Measurements from ENCODE around the gene ENTR1. TPM values are rescaled to one million over a fixed set of nuclear protein-coding genes. Genes with fewer than 3 reads are reported as not detected.

ENTR1 gene
- polyA plus RNA-seq, 1 donor from 2014 or later, result 63.7 TPM

GRCh38 chr9:136371533-136371880 is 38.9 kb downstream of the ENTR1 start:
- Histone ChIP-seq H3K36me3 (ENCODE audit: insufficient read depth, low read length) (no peaks in the 10 kb centered on the region), H3K79me2 (replicated peaks; ENCODE audit: insufficient read depth, low read length) (no peaks in the 10 kb centered on the region)
- TF ChIP-seq TAF1 (IDR thresholded peaks at IDR 0.05; ENCODE audit: low read depth) (no peak), MXI1 (conservative IDR thresholded peaks at IDR 0.05; ENCODE audit: poor library complexity, severe bottlenecking) (no peak)

GRCh38 chr9:136370687-136371532 is 39.5 kb downstream of the ENTR1 start:
- H3K9me3 ChIP-seq (ENCODE audit: low read length), result no peaks in the 10 kb centered on the region
- TF ChIP-seq EZH2 (IDR thresholded peaks at IDR 0.05; ENCODE audit: borderline replicate concordance, insufficient read depth, low read length, poor library complexity, severe bottlenecking), result no peak
- no peak for TF ChIP-seq CTCF (IDR thresholded peaks at IDR 0.05; ENCODE audit: poor library complexity, severe bottlenecking)
- no peak for TF ChIP-seq SMC3 (conservative IDR thresholded peaks at IDR 0.05; ENCODE audit: poor library complexity)
- H3K36me3 ChIP-seq (ENCODE audit: insufficient read depth, low read length), result no peaks in the 10 kb centered on the region
- no peaks in the 10 kb centered on the region for H4K20me1 ChIP-seq (ENCODE audit: insufficient read depth)
- H3K27me3 ChIP-seq (ENCODE audit: insufficient read depth, low read depth, low read length), result no peaks in the 10 kb centered on the region
- H3K4me2 ChIP-seq (ENCODE audit: low read length), result no peak overlapping the region
- H3K9me2 ChIP-seq (ENCODE audit: insufficient read depth, low read length), result no peaks in the 10 kb centered on the region
- no peaks in the 10 kb centered on the region for H3K79me2 ChIP-seq (replicated peaks; ENCODE audit: insufficient read depth, low read length)
- H2AFZ ChIP-seq (ENCODE audit: low read depth, low read length), result no peak overlapping the region
- H3F3A ChIP-seq (ENCODE audit: insufficient read depth, low read length, poor library complexity, severe bottlenecking), result no peaks in the 10 kb centered on the region
- H3K27ac ChIP-seq (ENCODE audit: low read length), result no peak overlapping the region
- H3K4me3 ChIP-seq (ENCODE audit: low read length), result no peak overlapping the region
- no peak overlapping the region for H3K9ac ChIP-seq (ENCODE audit: low read length)

More at GRCh38 chr9:136371533-136371880, 38.9 kb downstream of the ENTR1 start:
- no peaks in the 10 kb centered on the region for H3K9me3 ChIP-seq (ENCODE audit: low read length)
- no peak overlapping the region for H2AFZ ChIP-seq (ENCODE audit: low read depth, low read length)
- H4K20me1 ChIP-seq (ENCODE audit: insufficient read depth), result no peaks in the 10 kb centered on the region
- no peaks in the 10 kb centered on the region for H3K27me3 ChIP-seq (ENCODE audit: insufficient read depth, low read depth, low read length)
- no peak overlapping the region for H3K27ac ChIP-seq (ENCODE audit: low read length)
- no peak overlapping the region for H3K4me2 ChIP-seq (ENCODE audit: low read length)
- no peaks in the 10 kb centered on the region for H3F3A ChIP-seq (ENCODE audit: insufficient read depth, low read length, poor library complexity, severe bottlenecking)
- no peak overlapping the region for H3K9ac ChIP-seq (ENCODE audit: low read length)
- H3K9me2 ChIP-seq (ENCODE audit: insufficient read depth, low read length), result no peaks in the 10 kb centered on the region
- H3K4me3 ChIP-seq (ENCODE audit: low read length), result no peak overlapping the region

- no peak overlapping the region for H2AFZ ChIP-seq (ENCODE audit: low read depth, low read length)
- H3K27ac ChIP-seq (ENCODE audit: low read length), result no peak overlapping the region
- H3K4me2 ChIP-seq (ENCODE audit: low read length), result no peak overlapping the region
- TF ChIP-seq EZH2 (IDR thresholded peaks at IDR 0.05; ENCODE audit: borderline replicate concordance, insufficient read depth, low read length, poor library complexity, severe bottlenecking), result no peak
- no peak overlapping the region for H3K4me3 ChIP-seq (ENCODE audit: low read length)
- H3K79me2 ChIP-seq (replicated peaks; ENCODE audit: insufficient read depth, low read length), result no peaks in the 10 kb centered on the region
- H3K27me3 ChIP-seq (ENCODE audit: insufficient read depth, low read depth, low read length), result no peaks in the 10 kb centered on the region
- no peaks in the 10 kb centered on the region for H3K36me3 ChIP-seq (ENCODE audit: insufficient read depth, low read length)
- no peaks in the 10 kb centered on the region for H4K20me1 ChIP-seq (ENCODE audit: insufficient read depth)
- no peaks in the 10 kb centered on the region for H3F3A ChIP-seq (ENCODE audit: insufficient read depth, low read length, poor library complexity, severe bottlenecking)
- no peaks in the 10 kb centered on the region for H3K9me3 ChIP-seq (ENCODE audit: low read length)
- no peak overlapping the region for H3K9ac ChIP-seq (ENCODE audit: low read length)
- no peaks in the 10 kb centered on the region for H3K9me2 ChIP-seq (ENCODE audit: insufficient read depth, low read length)
These were observed 40.4 kb downstream of the ENTR1 start for GRCh38 chr9:136370037-136370436.

GRCh38 chr9:136368190-136368589 is 42.2 kb downstream of the ENTR1 start:
- H3F3A ChIP-seq (ENCODE audit: insufficient read depth, low read length, poor library complexity, severe bottlenecking), result no peaks in the 10 kb centered on the region
- H3K9me2 ChIP-seq (ENCODE audit: insufficient read depth, low read length), result no peaks in the 10 kb centered on the region
- H3K27ac ChIP-seq (ENCODE audit: low read length), result no peak overlapping the region
- no peak overlapping the region for H3K4me2 ChIP-seq (ENCODE audit: low read length)
- H3K27me3 ChIP-seq (ENCODE audit: insufficient read depth, low read depth, low read length), result no peaks in the 10 kb centered on the region
- no peak overlapping the region for H3K9ac ChIP-seq (ENCODE audit: low read length)
- no peaks in the 10 kb centered on the region for H4K20me1 ChIP-seq (ENCODE audit: insufficient read depth)
- no peaks in the 10 kb centered on the region for H3K36me3 ChIP-seq (ENCODE audit: insufficient read depth, low read length)
- no peak for TF ChIP-seq RAD21 (conservative IDR thresholded peaks at IDR 0.05)
- H3K9me3 ChIP-seq (ENCODE audit: low read length), result no peaks in the 10 kb centered on the region
- H3K79me2 ChIP-seq (replicated peaks; ENCODE audit: insufficient read depth, low read length), result no peaks in the 10 kb centered on the region
- H2AFZ ChIP-seq (ENCODE audit: low read depth, low read length), result no peak overlapping the region
- no peak overlapping the region for H3K4me3 ChIP-seq (ENCODE audit: low read length)

Data from neural cell (in vitro differentiated cells).